Neuronal stem cell (in vitro differentiated cells): Measurements from ENCODE around the gene FAM131B.

ENCODE experiments used
- DNase-seq: peaks from one replicate; pipeline ENCODE4 v3.0.0-alpha.2; 2013; ENCODE audit warnings: low spot score
- H2AFZ ChIP-seq: one replicate; pipeline ENCODE4 v1.6.1; 2013; ENCODE audit warnings: mild to moderate bottlenecking, low read length, inconsistent platforms
- H2AK5ac ChIP-seq: 2 replicates; pipeline ENCODE4 v1.6.1; 2013; ENCODE audit warnings: low read depth, mild to moderate bottlenecking, inconsistent platforms, low read length, moderate library complexity, mixed read lengths
- H2BK120ac ChIP-seq: 2 replicates; pipeline ENCODE4 v1.6.1; 2013; ENCODE audit warnings: low read depth, mild to moderate bottlenecking, inconsistent platforms, low read length, moderate library complexity, mixed read lengths
- H2BK12ac ChIP-seq: one replicate; pipeline ENCODE4 v1.6.1; 2013; ENCODE audit warnings: low read length, inconsistent platforms
- H2BK15ac ChIP-seq: 2 replicates; pipeline ENCODE4 v1.6.1; 2013; ENCODE audit warnings: mild to moderate bottlenecking, low read length, inconsistent platforms, mixed read lengths
- H2BK5ac ChIP-seq: one replicate; pipeline ENCODE4 v1.6.1; 2013; ENCODE audit warnings: inconsistent platforms, mild to moderate bottlenecking, low read length, moderate library complexity
- H3K14ac ChIP-seq: one replicate; pipeline ENCODE4 v1.6.1; 2013; ENCODE audit warnings: low read length, inconsistent platforms
- H3K18ac ChIP-seq: 2 replicates; pipeline ENCODE4 v1.6.1; 2013; ENCODE audit warnings: low read length, inconsistent platforms
- H3K23ac ChIP-seq: 2 replicates; pipeline ENCODE4 v1.6.1; 2013; ENCODE audit warnings: low read depth, mild to moderate bottlenecking, mixed read lengths, low read length, inconsistent platforms; ENCODE audit not compliant: poor library complexity
- H3K27ac ChIP-seq: replicated peaks from 3 replicates; pipeline ENCODE4 v1.5.1; 2013; ENCODE audit warnings: low read length, inconsistent platforms
- H3K27me3 ChIP-seq, 3 experiments: 2 replicates each; pipeline ENCODE4 v1.6.1; 2013; ENCODE audit warnings: low read length in 3 of 3, mild to moderate bottlenecking in 2 of 3, inconsistent platforms in 1 of 3, low read depth in 1 of 3, mixed read lengths in 1 of 3, moderate library complexity in 1 of 3; ENCODE audit not compliant: control insufficient read depth in 3 of 3, insufficient read depth in 3 of 3
- H3K36me3 ChIP-seq, 2 donors: replicated peaks in 1 of 2; 2 replicates each; pipeline ENCODE4 v1.6.1; 2013; ENCODE audit warnings: low read length in 2 of 2; ENCODE audit not compliant: control insufficient read depth in 2 of 2, insufficient read depth in 2 of 2
- H3K4ac ChIP-seq: 2 replicates; pipeline ENCODE4 v1.6.1; 2013; ENCODE audit warnings: inconsistent platforms, mild to moderate bottlenecking, low read length, moderate library complexity
- H3K4me1 ChIP-seq, 2 donors: 1 replicate in 1 of 2; 2 replicates in 1 of 2; pipeline ENCODE4 v1.6.1; 2013; ENCODE audit warnings: low read length in 2 of 2, low read depth in 1 of 2; ENCODE audit not compliant: control insufficient read depth in 2 of 2, insufficient read depth in 1 of 2
- H3K4me2 ChIP-seq: one replicate; pipeline ENCODE4 v1.6.1; 2013; ENCODE audit warnings: mild to moderate bottlenecking, low read length, inconsistent platforms; ENCODE audit not compliant: insufficient read depth, poor library complexity, severe bottlenecking
- H3K4me3 ChIP-seq, 2 donors: 2 replicates each; pipeline ENCODE4 v1.5.1; 2013; ENCODE audit warnings: low read length in 2 of 2, mild to moderate bottlenecking in 2 of 2, inconsistent platforms in 1 of 2, moderate library complexity in 1 of 2
- H3K79me1 ChIP-seq: one replicate; pipeline ENCODE4 v1.6.1; 2013; ENCODE audit warnings: low read depth, mild to moderate bottlenecking, inconsistent platforms, low read length, moderate library complexity
- H3K9ac ChIP-seq: one replicate; pipeline ENCODE4 v1.6.1; 2013; ENCODE audit warnings: mild to moderate bottlenecking, low read depth, low read length, inconsistent platforms; ENCODE audit not compliant: poor library complexity
- H3K9me3 ChIP-seq, 2 donors: replicated peaks in 1 of 2; 2 replicates each; pipeline versions ENCODE3 to v1.6.1; 2013; ENCODE audit warnings: low read length in 2 of 2, mild to moderate bottlenecking in 2 of 2, inconsistent platforms in 1 of 2, low read depth in 1 of 2, mixed read lengths in 1 of 2, moderate library complexity in 1 of 2; ENCODE audit not compliant: control insufficient read depth in 2 of 2, insufficient read depth in 1 of 2
- H4K8ac ChIP-seq: one replicate; pipeline ENCODE4 v1.6.1; 2013; ENCODE audit warnings: low read depth, mild to moderate bottlenecking, inconsistent platforms, low read length, moderate library complexity
- H4K91ac ChIP-seq: one replicate; pipeline ENCODE4 v1.6.1; 2013; ENCODE audit warnings: low read length, low read depth, mild to moderate bottlenecking, inconsistent platforms; ENCODE audit not compliant: poor library complexity
- WGBS, 2 donors: extraction: QIAGEN DNeasy Blood & Tissue Kit; methylation state at CpG; one replicate each; pipeline ENCODE4 v1.1.7; 2013; ENCODE audit warnings: missing lambda C conversion rate in 2 of 2, mixed read lengths in 1 of 2; ENCODE audit not compliant: insufficient read length in 2 of 2, insufficient replicate concordance in 1 of 2; ENCODE audit errors: extremely low coverage in 2 of 2; 5-methylcytosine and 5-hydroxymethylcytosine counted together

FAM131B gene

DNA sequence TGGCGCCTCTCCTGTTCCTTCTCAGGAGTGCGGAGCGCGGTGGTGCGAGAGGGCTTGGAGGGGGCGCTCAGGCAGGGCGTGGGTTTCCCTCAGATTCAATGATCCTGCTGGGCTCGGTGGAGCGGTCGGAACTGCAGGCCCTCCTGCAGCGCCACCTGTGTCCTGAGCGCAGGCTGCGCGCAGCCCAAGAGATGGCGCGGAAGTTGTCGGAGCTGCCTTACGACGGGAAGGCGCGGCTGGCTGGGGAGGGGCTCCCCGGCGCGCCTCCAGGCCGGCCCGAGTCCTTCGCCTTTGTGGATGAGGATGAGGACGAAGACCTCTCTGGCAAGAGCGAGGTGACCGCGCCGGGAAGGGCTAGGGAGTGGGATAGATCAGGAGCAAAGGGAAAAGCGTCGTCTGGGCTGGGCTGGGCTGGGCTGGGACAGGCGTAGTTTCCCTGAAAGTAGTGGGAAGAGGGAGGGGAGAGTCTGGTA is 17.0 kb downstream of the FAM131B start:
- H3K4me3 ChIP-seq = no peak overlapping the region
- WGBS, 2 donors = no CpG with 5 or more reads among the region's 35 CpGs

DNA sequence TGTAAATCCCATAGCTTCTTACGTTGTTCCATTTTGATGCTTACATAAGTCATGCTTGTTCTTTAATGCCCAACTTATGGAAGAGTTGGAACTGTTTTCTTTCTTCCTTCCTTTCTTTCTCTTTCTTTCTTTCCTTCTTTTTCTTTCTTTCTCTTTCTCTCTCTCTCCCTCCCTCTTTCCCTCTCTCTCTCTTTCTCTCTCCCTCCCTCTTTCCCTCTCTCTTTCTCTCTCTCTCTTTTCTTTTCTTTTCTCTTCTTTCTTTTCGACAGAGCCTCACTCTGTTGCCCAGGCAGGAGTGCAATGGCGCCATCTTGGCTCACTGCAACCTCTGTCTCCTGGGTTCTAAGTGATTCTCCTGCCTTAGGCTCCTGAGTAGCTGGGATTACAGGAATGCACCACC is 18.9 kb downstream of the FAM131B start:
- no peaks in the 10 kb centered on the region for H3K79me1 ChIP-seq
- H3K4me1 ChIP-seq = no peaks in the 10 kb centered on the region
- H2AFZ ChIP-seq = no peak overlapping the region
- no peak overlapping the region for H2BK120ac ChIP-seq
- no CpG with 5 or more reads among the region's 3 CpGs for WGBS, 2 donors
- no peaks in the 10 kb centered on the region for H3K9me3 ChIP-seq
- H2BK5ac ChIP-seq = no peak overlapping the region
- no peaks in the 10 kb centered on the region for H3K36me3 ChIP-seq
- H3K4me2 ChIP-seq = no peak overlapping the region
- no peak overlapping the region for H3K9ac ChIP-seq
- no peak overlapping the region for H3K18ac ChIP-seq
- H3K27me3 ChIP-seq = peaks cover 0 to 37% (median 0%) of the 10 kb centered on the region in 3 experiments
- no peak overlapping the region for H2AK5ac ChIP-seq
- no peak overlapping the region for H2BK15ac ChIP-seq
- no peak overlapping the region for H4K91ac ChIP-seq
- H3K4me3 ChIP-seq = no peak overlapping the region
- no peak for DNase-seq
- no peak overlapping the region for H2BK12ac ChIP-seq
- H3K23ac ChIP-seq = no peak overlapping the region
- no peak overlapping the region for H3K4ac ChIP-seq
- no peak overlapping the region for H3K14ac ChIP-seq
- no peak overlapping the region for H4K8ac ChIP-seq
- no peak overlapping the region for H3K27ac ChIP-seq

More for the DNA sequence above, 17.0 kb downstream of the FAM131B start:
- Histone ChIP-seq H2BK12ac (peak overlapping the region; percentile 65), H3K4me2 (peak overlapping the region; percentile 56), H2AFZ (peak overlapping the region; percentile 67), H3K14ac (no peak overlapping the region), H2BK120ac (no peak overlapping the region), H3K79me1 (no peaks in the 10 kb centered on the region), H4K8ac (no peak overlapping the region), H3K27ac (no peak overlapping the region), H3K36me3 (no peaks in the 10 kb centered on the region), H2BK5ac (no peak overlapping the region), H3K9me3 (no peaks in the 10 kb centered on the region), H3K23ac (peak overlapping the region; percentile 36), H3K9ac (peak overlapping the region; percentile 14), H4K91ac (no peak overlapping the region), H3K18ac (peak overlapping the region; percentile 77), H2AK5ac (no peak overlapping the region), H3K4ac (no peak overlapping the region), H3K27me3 (peaks cover 0 to 35% (median 0%) of the 10 kb centered on the region in 3 experiments), H2BK15ac (peak overlapping the region; percentile 69), H3K4me1 (no peaks in the 10 kb centered on the region)
- DNase-seq = peak; percentile 57

DNA sequence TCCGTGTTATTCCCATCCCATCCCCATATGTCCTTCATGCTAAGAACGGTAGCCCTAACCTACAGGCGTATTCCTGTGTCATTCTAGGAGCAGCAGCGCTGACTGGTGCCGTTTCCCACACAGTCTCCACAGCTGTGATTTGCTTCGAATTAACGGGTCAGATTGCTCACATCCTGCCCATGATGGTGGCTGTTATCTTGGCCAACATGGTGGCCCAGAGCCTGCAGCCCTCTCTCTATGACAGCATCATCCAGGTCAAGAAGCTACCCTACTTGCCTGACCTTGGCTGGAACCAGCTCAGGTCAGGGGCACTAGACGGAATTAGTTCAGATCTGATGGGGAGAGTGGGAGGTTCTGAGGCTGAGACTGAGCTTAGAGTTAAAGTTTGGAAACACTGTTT is 20.7 kb downstream of the FAM131B start:
- Histone ChIP-seq H2AFZ (no peak overlapping the region), H3K79me1 (no peaks in the 10 kb centered on the region), H3K9ac (no peak overlapping the region), H2AK5ac (no peak overlapping the region), H3K4ac (no peak overlapping the region), H3K27me3 (peaks cover 0 to 42% (median 0%) of the 10 kb centered on the region in 3 experiments), H3K9me3 (no peaks in the 10 kb centered on the region), H2BK12ac (no peak overlapping the region), H3K4me3 (no peak overlapping the region), H3K4me1 (no peaks in the 10 kb centered on the region), H3K4me2 (no peak overlapping the region), H3K14ac (no peak overlapping the region), H3K27ac (no peak overlapping the region), H3K18ac (no peak overlapping the region), H3K36me3 (no peaks in the 10 kb centered on the region), H2BK5ac (no peak overlapping the region), H2BK15ac (no peak overlapping the region), H3K23ac (no peak overlapping the region), H4K8ac (no peak overlapping the region), H2BK120ac (no peak overlapping the region), H4K91ac (no peak overlapping the region)
- no CpG with 5 or more reads among the region's 8 CpGs for WGBS, 2 donors
- no peak for DNase-seq

DNA sequence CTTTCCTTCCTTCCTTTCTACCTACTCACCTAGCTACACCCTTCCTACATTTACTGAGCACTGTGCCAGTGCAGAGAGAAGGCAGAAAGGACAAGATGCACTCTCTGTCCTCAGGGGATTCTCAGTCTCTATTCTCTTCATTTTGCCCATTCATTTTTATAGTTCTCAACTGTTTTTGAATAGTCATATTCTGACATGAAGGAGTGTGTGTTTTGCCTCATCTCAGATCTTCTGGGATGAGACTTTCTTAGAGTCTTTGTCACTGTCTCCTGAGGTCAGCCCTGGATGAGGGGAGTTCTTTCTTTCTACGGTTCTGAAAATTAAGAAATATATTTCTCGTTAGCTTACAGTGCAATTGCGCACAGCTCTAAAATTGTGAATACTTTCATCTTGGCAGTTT is 25.3 kb downstream of the FAM131B start:
- Histone ChIP-seq H3K4me2 (no peak overlapping the region), H3K4ac (no peak overlapping the region), H2AK5ac (no peak overlapping the region), H3K9me3 (no peaks in the 10 kb centered on the region), H4K8ac (no peak overlapping the region), H3K9ac (no peak overlapping the region), H2BK5ac (no peak overlapping the region), H2BK120ac (no peak overlapping the region), H3K79me1 (no peaks in the 10 kb centered on the region), H3K27me3 (peaks cover 0 to 27% (median 0%) of the 10 kb centered on the region in 3 experiments), H3K36me3 (no peaks in the 10 kb centered on the region), H3K27ac (no peak overlapping the region), H3K4me1 (no peaks in the 10 kb centered on the region), H2BK12ac (no peak overlapping the region), H2BK15ac (no peak overlapping the region), H2AFZ (no peak overlapping the region), H4K91ac (no peak overlapping the region), H3K23ac (no peak overlapping the region), H3K14ac (no peak overlapping the region), H3K18ac (no peak overlapping the region), H3K4me3 (no peak overlapping the region)
- DNase-seq = no peak
- WGBS, 2 donors = no CpG with 5 or more reads among the region's 3 CpGs
